PC-3 (cell line): ENCODE data around the gene APBA2. TPM values are rescaled to one million over a fixed set of nuclear protein-coding genes. Genes with fewer than 3 reads are reported as not detected.

Experiments used
- ATAC-seq: fragments of 200-7000 bp; cut with Tn5 transposase; 2 replicates; pipeline ENCODE4 v1.9.1; 2020; ENCODE audit warnings: mild to moderate bottlenecking, moderate library complexity
- BruUV-seq: library from RNA; stranded (reverse); fragments of 400-500 nt; replicated peaks from 2 replicates; lab custom pipeline; 2021; lab: Mats Ljungman, UMichigan
- CTCF ChIA-PET: fragments of 300-600 bp; sonication (Branson Sonifier 250); formaldehyde crosslinking; loops from one replicate; lab custom pipeline; 2022; ENCODE audit warnings: antibody characterized with exemption; lab: Charles Lee
- POLR2A ChIA-PET: fragments of 300-600 bp; sonication (Branson Sonifier 250); formaldehyde crosslinking; loops from one replicate; lab custom pipeline; 2022; ENCODE audit warnings: antibody characterized with exemption; ENCODE audit not compliant: unreplicated experiment; lab: Charles Lee
- DNase-seq: peaks from one replicate; pipeline ENCODE4 v3.0.0-alpha.2; 2015
- H2AFZ ChIP-seq: fragments of 300-600 bp; sonication (generic); 2 replicates; pipeline ENCODE4 v1.6.0; 2016; ENCODE audit warnings: antibody characterized with exemption, low read length
- H3F3A ChIP-seq: fragments of 300-600 bp; sonication (generic); one replicate; pipeline ENCODE4 v1.6.0; 2017; ENCODE audit warnings: antibody characterized with exemption, low read length, control low read depth, mild to moderate bottlenecking; ENCODE audit not compliant: unreplicated experiment
- H3K27ac ChIP-seq: fragments of 300-600 bp; sonication (generic); 2 replicates; pipeline ENCODE4 v1.5.1; 2016; ENCODE audit warnings: mild to moderate bottlenecking, low read length
- H3K27me3 ChIP-seq: fragments of 300-600 bp; sonication (generic); 2 replicates; pipeline ENCODE4 v1.6.1; 2016; ENCODE audit warnings: low read length, mixed read lengths
- H3K36me3 ChIP-seq: fragments of 300-600 bp; sonication (generic); 2 replicates; pipeline ENCODE4 v1.6.1; 2016; ENCODE audit warnings: low read depth, mixed run types, low read length, mixed read lengths
- H3K4me1 ChIP-seq: fragments of 300-600 bp; sonication (generic); 2 replicates; pipeline ENCODE4 v1.5.1; 2016; ENCODE audit warnings: low read length; ENCODE audit not compliant: insufficient read depth
- H3K4me2 ChIP-seq: fragments of 300-600 bp; sonication (generic); 2 replicates; pipeline ENCODE4 v1.6.0; 2016; ENCODE audit warnings: low read length
- H3K4me3 ChIP-seq: fragments of 300-600 bp; sonication (generic); 2 replicates; pipeline ENCODE4 v1.5.1; 2016; ENCODE audit warnings: mild to moderate bottlenecking, low read length, mixed read lengths
- H3K79me2 ChIP-seq: fragments of 300-600 bp; sonication (generic); 2 replicates; pipeline ENCODE4 v1.6.1; 2017; ENCODE audit warnings: low read length, mixed read lengths
- H3K9ac ChIP-seq: fragments of 300-600 bp; sonication (generic); 2 replicates; pipeline ENCODE4 v1.6.0; 2016; ENCODE audit warnings: mild to moderate bottlenecking, low read length
- H3K9me2 ChIP-seq: fragments of 300-600 bp; sonication (generic); replicated peaks from 2 replicates; pipeline ENCODE4 v1.6.1; 2016; ENCODE audit warnings: mixed run types, low read length, mixed read lengths
- H3K9me3 ChIP-seq: fragments of 300-600 bp; sonication (generic); 2 replicates; pipeline ENCODE4 v1.6.1; 2016; ENCODE audit warnings: low read length, mixed read lengths
- H4K20me1 ChIP-seq: fragments of 300-600 bp; sonication (generic); 2 replicates; pipeline ENCODE4 v1.6.1; 2016; ENCODE audit warnings: low read length, mixed read lengths
- CTCF ChIP-seq: fragments of 300-600 bp; sonication (generic); conservative IDR thresholded peaks from 2 replicates; pipeline ENCODE4 v1.5.1; 2017; ENCODE audit warnings: antibody characterized with exemption, low read depth, mild to moderate bottlenecking, low read length
- EZH2 ChIP-seq: fragments of 300-600 bp; sonication (generic); IDR thresholded peaks from one replicate; pipeline ENCODE4 v1.6.1; 2017; ENCODE audit warnings: antibody characterized with exemption, mild to moderate bottlenecking, low read length; ENCODE audit not compliant: unreplicated experiment
- EZH2phosphoT487 ChIP-seq: fragments of 300-600 bp; sonication (generic); IDR thresholded peaks from 2 replicates; pipeline ENCODE4 v1.6.1; 2018; ENCODE audit warnings: mild to moderate bottlenecking, antibody characterized with exemption, low read length, borderline replicate concordance
- intact Hi-C: fragments of 100-400 bp; cut with micrococcal nuclease; formaldehyde crosslinking; loops from 2 replicates; pipeline ENCODE4 v1.9.0; 2023
- total RNA-seq: library from RNA; depleted of rRNA; stranded (reverse); fragments of >200 nt; gene quantifications from 2 replicates; pipeline ENCODE4 v1.2.3, GENCODE V29; 2014

APBA2 gene
- total RNA-seq, 1 experiment from 2014 or later: 61.7 TPM

GRCh38 chr15:28994831-28995596, 109.2 kb downstream of the APBA2 start:
- intact Hi-C loops: no loop called here
- BruUV-seq: no TSS peak
- H2AFZ ChIP-seq: no peak overlapping the region
- TF ChIP-seq CTCF: no peak
- no peak for TF ChIP-seq EZH2phosphoT487
- TF ChIP-seq EZH2: no peak
- H3K27me3 ChIP-seq: no peaks in the 10 kb centered on the region
- no peaks in the 10 kb centered on the region for H3K9me3 ChIP-seq
- H3K4me2 ChIP-seq: no peak overlapping the region
- no peaks in the 10 kb centered on the region; the same call in 1 of the 2 replicates for H3K36me3 ChIP-seq
- no peaks in the 10 kb centered on the region for H3K4me1 ChIP-seq
- H3K4me3 ChIP-seq: no peak overlapping the region
- DNase-seq (no peak), ATAC-seq (no peak)
- no peaks in the 10 kb centered on the region for H4K20me1 ChIP-seq
- ChIA-PET CTCF (no interaction called here), POLR2A (no interaction called here)
- H3K9me2 ChIP-seq: no peaks in the 10 kb centered on the region
- H3K27ac ChIP-seq: no peak overlapping the region
- no peaks in the 10 kb centered on the region for H3F3A ChIP-seq
- no peaks in the 10 kb centered on the region for H3K79me2 ChIP-seq
- no peak overlapping the region for H3K9ac ChIP-seq

DNA sequence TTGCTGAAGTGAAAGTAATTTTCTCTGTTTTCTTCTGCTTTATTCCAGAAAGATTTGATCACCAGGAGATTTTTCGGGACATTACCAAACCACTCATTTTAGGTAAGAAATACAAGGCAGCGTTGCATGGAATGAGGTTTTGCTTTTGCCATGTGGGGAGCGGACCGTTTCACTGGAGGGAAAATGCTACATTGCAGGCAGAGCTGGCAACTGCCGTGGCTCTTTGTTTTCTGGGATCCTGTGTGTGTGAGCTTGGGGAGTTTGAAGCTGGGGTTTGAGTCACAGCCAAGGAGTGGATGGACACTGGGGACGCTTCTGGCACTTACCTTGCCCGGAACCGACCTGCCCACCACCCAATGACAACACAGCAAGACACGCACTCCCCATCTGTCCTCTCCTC, 109.9 kb downstream of the APBA2 start:
- no peak overlapping the region for H3K4me2 ChIP-seq
- H3F3A ChIP-seq: no peaks in the 10 kb centered on the region
- no peak overlapping the region for H3K27ac ChIP-seq
- no peaks in the 10 kb centered on the region for H3K79me2 ChIP-seq
- H3K4me1 ChIP-seq: no peaks in the 10 kb centered on the region
- H3K9me2 ChIP-seq: no peaks in the 10 kb centered on the region
- H3K36me3 ChIP-seq: no peaks in the 10 kb centered on the region; the same call in 1 of the 2 replicates
- ChIA-PET CTCF (no interaction called here), POLR2A (no interaction called here)
- intact Hi-C loops: no loop called here
- H4K20me1 ChIP-seq: no peaks in the 10 kb centered on the region
- TF ChIP-seq CTCF (no peak), EZH2phosphoT487 (no peak), EZH2 (no peak)
- no peak overlapping the region for H3K4me3 ChIP-seq
- no peaks in the 10 kb centered on the region for H3K27me3 ChIP-seq
- no TSS peak for BruUV-seq
- ATAC-seq: no peak
- DNase-seq: no peak
- H3K9ac ChIP-seq: no peak overlapping the region
- no peak overlapping the region for H2AFZ ChIP-seq
- no peaks in the 10 kb centered on the region for H3K9me3 ChIP-seq

- TF ChIP-seq EZH2 (no peak), CTCF (no peak), EZH2phosphoT487 (no peak)
- H3K27me3 ChIP-seq: no peaks in the 10 kb centered on the region
- H3K79me2 ChIP-seq: no peaks in the 10 kb centered on the region
- no peak for ATAC-seq
- H4K20me1 ChIP-seq: no peaks in the 10 kb centered on the region
- no peaks in the 10 kb centered on the region for H3K4me1 ChIP-seq
- H3K27ac ChIP-seq: no peak overlapping the region
- no peaks in the 10 kb centered on the region for H3K9me3 ChIP-seq
- no TSS peak for BruUV-seq
- ChIA-PET CTCF (no interaction called here), POLR2A (no interaction called here)
- no peak for DNase-seq
- H3K4me2 ChIP-seq: no peak overlapping the region
- H3K9me2 ChIP-seq: no peaks in the 10 kb centered on the region
- no peaks in the 10 kb centered on the region; the same call in 1 of the 2 replicates for H3K36me3 ChIP-seq
- intact Hi-C loops: no loop called here
- no peak overlapping the region for H3K4me3 ChIP-seq
- H3K9ac ChIP-seq: no peak overlapping the region
- H3F3A ChIP-seq: no peaks in the 10 kb centered on the region
- no peak overlapping the region for H2AFZ ChIP-seq
Measured at GRCh38 chr15:28996289-28996688, 110.5 kb downstream of the APBA2 start.
